HG02678 (cell line): Measurements from ENCODE around the gene DCTD.

Experiments used
- ATAC-seq: cut with Tn5 transposase; IDR thresholded peaks from one replicate; pipeline ENCODE4 v1.9.1; 2021; ENCODE audit warnings: mild to moderate bottlenecking, moderate library complexity; ENCODE audit not compliant: unreplicated experiment

Gene DCTD

GRCh38 chr4:182917182-182918043 lies at the start of gene DCTD:
DCTD (minus strand) TSS chr4:182917386; CDS start chr4:182915568, 1,818 bp downstream.
- ATAC-seq = peak; percentile 82

GRCh38 chr4:182960746-182961145 lies 43.6 kb upstream of the DCTD start:
- ATAC-seq = no peak

GRCh38 chr4:182960228-182960627 lies 43.0 kb upstream of the DCTD start:
- ATAC-seq = no peak

- ATAC-seq = no peak
These were observed 38.2 kb upstream of the DCTD start for GRCh38 chr4:182955411-182955810.

- ATAC-seq = no peak
These were observed 27.5 kb upstream of the DCTD start for GRCh38 chr4:182944484-182945213.

- no peak for ATAC-seq
These were observed 22.5 kb upstream of the DCTD start for GRCh38 chr4:182939680-182940079.

- ATAC-seq = peak; percentile 100
These were observed 21.0 kb upstream of the DCTD start for GRCh38 chr4:182938205-182938645.

- peak; percentile 19 for ATAC-seq
These were observed 20.4 kb upstream of the DCTD start for GRCh38 chr4:182937268-182938204.

GRCh38 chr4:182932651-182933050 lies 15.5 kb upstream of the DCTD start:
- ATAC-seq = no peak

GRCh38 chr4:182931691-182932345 lies 14.6 kb upstream of the DCTD start:
- no peak for ATAC-seq

GRCh38 chr4:182930889-182931288 lies 13.7 kb upstream of the DCTD start:
- no peak for ATAC-seq

- no peak for ATAC-seq
These were observed 12.1 kb upstream of the DCTD start for GRCh38 chr4:182929296-182929695.

- no peak for ATAC-seq
These were observed 10.9 kb upstream of the DCTD start for GRCh38 chr4:182928061-182928460.

GRCh38 chr4:182927505-182927904 lies 10.3 kb upstream of the DCTD start:
- ATAC-seq = no peak

- no peak for ATAC-seq
These were observed 8.7 kb upstream of the DCTD start for GRCh38 chr4:182925855-182926254.

- ATAC-seq = peak; percentile 100
These were observed 8.1 kb upstream of the DCTD start for GRCh38 chr4:182925298-182925757.

GRCh38 chr4:182924497-182924896 lies 7.3 kb upstream of the DCTD start:
- no peak for ATAC-seq

- ATAC-seq = no peak
These were observed 6.7 kb upstream of the DCTD start for GRCh38 chr4:182923796-182924340.

GRCh38 chr4:182923366-182923765 lies 6.2 kb upstream of the DCTD start:
- ATAC-seq = no peak
